ENCODE measurements around the gene CKAP4.

GRCh38 chr12:106192659-106193393 lies 55.0 kb downstream of the CKAP4 start:
- TF ChIP-seq CTCF (IDR thresholded peaks at IDR 0.05; ENCODE audit: poor library complexity), result no peak
- no peak for TF ChIP-seq EZH2 (IDR thresholded peaks at IDR 0.05; ENCODE audit: borderline replicate concordance)
- no peak for TF ChIP-seq EZH2phosphoT487 (IDR thresholded peaks at IDR 0.05; ENCODE audit: low read depth, severe bottlenecking, unreplicated experiment)

Data from hepatocyte (in vitro differentiated cells).